Heart left ventricle (tissue), 16 donors: ENCODE results near the gene RNF217. TPM values are rescaled to one million over a fixed set of nuclear protein-coding genes. Genes with fewer than 3 reads are reported as not detected.
"Not testable (repeated sequence)": the region's sequence is repeated elsewhere in the genome, so short reads cannot be mapped to it uniquely, and the experiment has no call there.

Experiments used
- ATAC-seq, 4 donors: fragments of 200-7000 bp; cut with Tn5 transposase; one replicate each; pipeline ENCODE4 v1.9.1; 2020 to 2022; ENCODE audit warnings: moderate library complexity in 4 of 4, mild to moderate bottlenecking in 3 of 4, moderate number of reproducible peaks in 1 of 4
- DNase-seq, 5 donors: peaks; one replicate each; pipeline ENCODE4 v3.0.0-alpha.2; 2020
- H3K27ac ChIP-seq, 12 donors: fragments of 200-600 bp; sonication (generic) in 4 of 12; one replicate each; pipeline versions ENCODE4 v1.5.0 to v1.8.0; 2016 to 2022; ENCODE audit warnings: mild to moderate bottlenecking in 2 of 12
- H3K27me3 ChIP-seq, 9 donors: fragments of 200-600 bp; sonication (generic) in 2 of 9; one replicate each; pipeline versions ENCODE4 v1.5.1 to v1.8.0; 2016 to 2022; ENCODE audit warnings: mild to moderate bottlenecking in 3 of 9
- H3K36me3 ChIP-seq, 9 donors: fragments of 200-600 bp; sonication (generic) in 2 of 9; one replicate each; pipeline versions ENCODE4 v1.5.0 to v1.8.0; 2018 to 2022; ENCODE audit warnings: mild to moderate bottlenecking in 2 of 9
- H3K4me1 ChIP-seq, 12 donors: fragments of 200-600 bp; sonication (generic) in 4 of 12; one replicate each; pipeline versions ENCODE4 v1.5.0 to v1.8.0; 2016 to 2022; ENCODE audit warnings: mild to moderate bottlenecking in 3 of 12
- H3K4me3 ChIP-seq, 12 donors: fragments of 200-600 bp; sonication (generic) in 4 of 12; one replicate each; pipeline versions ENCODE4 v1.5.0 to v1.8.0; 2017 to 2022; ENCODE audit warnings: mild to moderate bottlenecking in 9 of 12, moderate library complexity in 4 of 12
- H3K9me3 ChIP-seq, 12 donors: fragments of 200-600 bp; sonication (generic) in 4 of 12; one replicate each; pipeline versions ENCODE4 v1.5.0 to v1.8.0; 2016 to 2022; ENCODE audit warnings: mild to moderate bottlenecking in 1 of 12
- POLR2A ChIP-seq, 2 donors: fragments of 450-650 bp; IDR thresholded peaks; one replicate each; pipeline ENCODE4 v1.6.1; 2017; ENCODE audit warnings: antibody characterized with exemption in 2 of 2, mild to moderate bottlenecking in 2 of 2, moderate library complexity in 2 of 2
- WGBS, 4 donors: extraction: QIAGEN DNeasy Blood & Tissue Kit in 2 of 4; methylation state at CpG; one replicate each; pipeline versions ENCODE4 v1.1.5 to v1.1.7; 2013 to 2018; 5-methylcytosine and 5-hydroxymethylcytosine counted together
- intact Hi-C, 10 donors: fragments of 100-400 bp; cut with DNase I; formaldehyde crosslinking; loops; one replicate each; pipeline versions ENCODE4 v1.11.1 to v1.14.2; 2022
- polyA plus RNA-seq, 2 donors: library from polyadenylated mRNA; stranded (reverse); fragments of 200-250 nt; gene quantifications; one replicate each; pipeline ENCODE4 v1.2.3, GENCODE V29; 2013
- total RNA-seq, 9 donors: library from RNA; depleted of rRNA in 2 of 9; stranded (reverse); fragments of >200 nt in 2 of 9; fragmentation: NEBNext Ultra II Directional in 3 of 9; extraction: Animal tissue kit (Norgen Biotek cat#: 25700) in 3 of 9; gene quantifications; one replicate each; pipeline versions ENCODE4 v1.1.0 to v1.2.4, GENCODE V29; 2016 to 2023
- TF ChIP-seq, protein P1 (sequence below), 12 donors: fragments of 200-600 bp; sonication (generic) in 4 of 12; IDR thresholded peaks; one replicate each; pipeline versions ENCODE4 v1.5.0 to v1.8.0; 2018 to 2022; ENCODE audit warnings: antibody characterized with exemption in 12 of 12, mild to moderate bottlenecking in 5 of 12
- donor health status: ischemic (EF 13 %, LVEDD 7.1; RV severe dilation, severe dysfunction).
- donor health status: healthy with polysubstance abuse.
- donor health status: DM: no; HTN: yes; CAD: no.
- donor health status: DM: no; HTN: no; CAD: no.
- donor health status: ischemic (EF 25% LVEDD 6.9; RV normal size, moderate dysfunction).
- donor health status: ischemic (EF 25% LVEDD 5.7; RV mildly dilated, moderate dysfunction).
- donor health status: healthy.
- donor health status: DM: yes; HTN: yes; CAD: no.
- donor health status: ischemic (EF 35%, LVEDD 5.7; RV mildly dilated, moderate dysfunction).
- donor health status: nonischemic (EF 11% LVEDD 7.7; RV severe dilation, severe dysfunction).
- donor health status: DM: yes; HTN: yes; CAD: no.
- donor health status: PGD.
- donor health status: ischemic (EF 29% LVEDD 5.4; RV normal size, mild dysfunction).
- donor health status: nonischemic (EF 23%, LVEDD 6.1; RV moderate dilation, normal function).

The RNF217 gene
- total and polyA plus RNA-seq, 11 donors, result 2.2 to 21.6 (median 13.9) TPM

DNA sequence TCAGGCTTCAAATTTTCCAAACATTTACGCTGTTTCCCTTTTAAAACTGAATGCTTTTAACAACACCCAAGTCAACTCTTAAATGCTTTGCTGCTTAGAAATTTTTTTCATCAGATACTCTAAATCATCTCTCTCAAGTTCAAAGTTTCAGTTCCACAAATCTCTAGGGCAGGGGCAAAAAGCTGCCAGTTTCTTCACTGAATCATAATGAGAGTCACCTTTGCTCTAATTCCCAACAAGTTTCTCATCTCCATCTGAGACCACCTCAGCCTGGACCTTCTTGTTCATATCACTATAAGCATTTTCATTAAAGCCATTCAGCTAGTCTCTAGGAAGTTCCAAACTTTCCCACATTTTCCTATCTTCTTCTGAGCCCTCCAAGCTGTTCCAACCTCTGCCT is 69.1 kb downstream of the RNF217 start:
- intact Hi-C loops, result no loop called here
- ATAC-seq, result no peak
- H3K9me3 ChIP-seq, result peaks cover 0 to 16% (median 0%) of the 10 kb centered on the region in 12 donors
- H3K4me1 ChIP-seq, result no peaks in the 10 kb centered on the region
- DNase-seq, result no peak
- H3K27ac ChIP-seq, result no peak overlapping the region
- no peaks in the 10 kb centered on the region for H3K27me3 ChIP-seq
- H3K36me3 ChIP-seq, result no peaks in the 10 kb centered on the region
- TF ChIP-seq POLR2A (IDR thresholded peaks at IDR 0.05), result no peak
- TF ChIP-seq, protein P1, sequence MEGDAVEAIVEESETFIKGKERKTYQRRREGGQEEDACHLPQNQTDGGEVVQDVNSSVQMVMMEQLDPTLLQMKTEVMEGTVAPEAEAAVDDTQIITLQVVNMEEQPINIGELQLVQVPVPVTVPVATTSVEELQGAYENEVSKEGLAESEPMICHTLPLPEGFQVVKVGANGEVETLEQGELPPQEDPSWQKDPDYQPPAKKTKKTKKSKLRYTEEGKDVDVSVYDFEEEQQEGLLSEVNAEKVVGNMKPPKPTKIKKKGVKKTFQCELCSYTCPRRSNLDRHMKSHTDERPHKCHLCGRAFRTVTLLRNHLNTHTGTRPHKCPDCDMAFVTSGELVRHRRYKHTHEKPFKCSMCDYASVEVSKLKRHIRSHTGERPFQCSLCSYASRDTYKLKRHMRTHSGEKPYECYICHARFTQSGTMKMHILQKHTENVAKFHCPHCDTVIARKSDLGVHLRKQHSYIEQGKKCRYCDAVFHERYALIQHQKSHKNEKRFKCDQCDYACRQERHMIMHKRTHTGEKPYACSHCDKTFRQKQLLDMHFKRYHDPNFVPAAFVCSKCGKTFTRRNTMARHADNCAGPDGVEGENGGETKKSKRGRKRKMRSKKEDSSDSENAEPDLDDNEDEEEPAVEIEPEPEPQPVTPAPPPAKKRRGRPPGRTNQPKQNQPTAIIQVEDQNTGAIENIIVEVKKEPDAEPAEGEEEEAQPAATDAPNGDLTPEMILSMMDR (IDR thresholded peaks at IDR 0.05), result no peak
- 95 to 98% (median 98%) methylated on average over 1 of the region's 1 CpG for WGBS, 4 donors
- no peak overlapping the region for H3K4me3 ChIP-seq

DNA sequence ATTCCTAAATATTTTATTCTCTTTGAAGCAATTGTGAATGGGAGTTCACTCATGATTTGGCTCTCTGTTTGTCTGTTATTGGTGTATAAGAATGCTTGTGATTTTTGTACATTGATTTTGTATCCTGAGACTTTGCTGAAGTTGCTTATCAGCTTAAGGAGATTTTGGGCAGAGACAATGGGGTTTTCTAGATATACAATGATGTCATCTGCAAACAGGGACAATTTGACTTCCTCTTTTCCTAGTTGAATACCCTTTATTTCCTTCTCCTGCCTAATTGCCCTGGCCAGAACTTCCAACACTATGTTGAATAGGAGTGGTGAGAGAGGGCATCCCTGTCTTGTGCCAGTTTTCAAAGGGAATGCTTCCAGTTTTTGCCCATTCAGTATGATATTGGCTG is 72.7 kb downstream of the RNF217 start:
- H3K4me1 ChIP-seq, ATAC-seq, intact Hi-C loops, H3K27me3 ChIP-seq, H3K4me3 ChIP-seq, H3K27ac ChIP-seq, DNase-seq, H3K36me3 ChIP-seq: not testable (repeated sequence)
- peaks cover 0 to 20% (median 0%) of the 10 kb centered on the region in 12 donors for H3K9me3 ChIP-seq

DNA sequence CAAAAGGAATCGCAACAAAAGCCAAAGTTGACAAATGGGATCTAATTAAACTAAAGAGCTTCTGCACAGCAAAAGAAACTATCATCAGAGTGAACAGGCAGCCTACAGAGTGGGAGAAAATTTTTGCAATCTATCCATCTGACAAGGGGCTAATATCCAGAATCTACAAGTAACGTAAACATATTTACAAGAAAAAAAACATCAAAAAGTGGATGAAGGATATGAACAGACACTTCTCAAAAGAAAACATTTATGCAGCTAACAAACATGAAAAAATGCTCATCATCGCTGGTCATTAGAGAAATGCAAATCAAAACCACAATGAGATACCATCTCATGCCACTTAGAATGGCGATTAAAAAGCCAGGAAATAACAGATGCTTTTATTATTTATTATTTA is 74.2 kb downstream of the RNF217 start:
- intact Hi-C loops, H3K27ac ChIP-seq, H3K27me3 ChIP-seq, H3K4me3 ChIP-seq, DNase-seq, H3K4me1 ChIP-seq, H3K36me3 ChIP-seq, ATAC-seq: not testable (repeated sequence)
- H3K9me3 ChIP-seq, result peaks cover 0 to 13% (median 0%) of the 10 kb centered on the region in 12 donors
- WGBS, 4 donors, result 90 to 98% (median 95%) methylated on average over 4 of the region's 4 CpGs

DNA sequence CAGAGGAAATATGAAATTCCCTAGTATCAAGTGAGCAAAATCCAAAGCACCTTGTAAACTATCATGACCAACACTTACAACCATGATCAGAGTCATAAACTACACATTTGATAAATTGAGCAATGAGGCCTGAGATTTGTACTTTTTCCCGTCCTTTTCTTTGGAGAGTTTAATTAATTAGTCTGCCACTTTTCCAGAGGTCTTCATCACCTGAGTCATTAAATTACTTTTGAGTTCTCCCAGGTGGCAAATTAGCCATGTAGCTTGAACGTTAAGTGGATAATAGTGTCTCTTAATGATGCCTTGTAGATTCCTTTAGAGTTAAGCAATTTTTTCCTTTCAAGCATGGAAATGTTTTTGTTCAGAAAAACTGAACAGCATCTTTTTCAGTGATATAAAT is 75.6 kb downstream of the RNF217 start:
- intact Hi-C loops, result no loop called here
- no peak for DNase-seq
- no peak for ATAC-seq
- Histone ChIP-seq H3K27me3 (no peaks in the 10 kb centered on the region), H3K36me3 (no peaks in the 10 kb centered on the region), H3K27ac (no peak overlapping the region), H3K9me3 (peaks cover 0 to 12% (median 0%) of the 10 kb centered on the region in 12 donors), H3K4me1 (peaks cover 0 to 15% (median 5%) of the 10 kb centered on the region in 12 donors), H3K4me3 (no peak overlapping the region)
- WGBS, 4 donors, result 64 to 74% (median 69%) methylated on average over 2 of the region's 2 CpGs
- TF ChIP-seq, protein P1 (IDR thresholded peaks at IDR 0.05), result no peak
- no peak for TF ChIP-seq POLR2A (IDR thresholded peaks at IDR 0.05)

DNA sequence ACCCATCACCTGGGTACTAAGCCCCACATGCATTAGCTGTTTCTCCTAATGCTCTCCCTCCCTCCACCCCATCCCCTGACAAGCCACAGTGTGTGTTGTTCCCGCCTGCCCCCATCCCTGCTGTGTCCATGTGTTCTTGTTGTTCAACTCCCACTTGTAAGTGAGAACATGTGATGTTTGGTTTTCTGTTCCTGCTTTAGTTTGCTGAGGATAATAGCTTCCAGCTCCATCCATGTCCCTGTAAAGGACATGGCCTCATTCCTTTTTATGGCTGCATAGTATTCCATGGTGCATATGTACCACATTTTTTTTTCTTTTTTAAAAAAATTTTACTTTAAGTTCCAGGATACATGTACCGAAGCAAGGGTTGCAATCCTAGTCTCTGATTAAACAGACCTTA is 76.7 kb downstream of the RNF217 start:
- no peaks in the 10 kb centered on the region for H3K36me3 ChIP-seq
- intact Hi-C loops, result no loop called here
- H3K27me3 ChIP-seq, result no peaks in the 10 kb centered on the region
- H3K4me3 ChIP-seq, result no peak overlapping the region
- WGBS, 4 donors, result 95 to 100% (median 98%) methylated on average over 2 of the region's 2 CpGs
- H3K27ac ChIP-seq, result no peak overlapping the region
- no peak for DNase-seq
- no peak for TF ChIP-seq POLR2A (IDR thresholded peaks at IDR 0.05)
- TF ChIP-seq, protein P1 (IDR thresholded peaks at IDR 0.05), result no peak
- peaks cover 0 to 12% (median 0%) of the 10 kb centered on the region in 12 donors for H3K9me3 ChIP-seq
- H3K4me1 ChIP-seq, result peaks cover 0 to 15% (median 5%) of the 10 kb centered on the region in 12 donors
- ATAC-seq, result no peak
